Colon (tissue), 2 donors: ENCODE data around the gene LMOD2.
A peak's percentile ranks its signal among the peaks of the same experiment; 100 is the strongest.

Experiments used
- FAIRE-seq: peaks from 2 replicates; lab custom pipeline; 2012; peaks lifted over from hg19 to GRCh38; lab: Jason Lieb, UNC
- donor health status: control.
- donor health status: control.

LMOD2 gene

DNA sequence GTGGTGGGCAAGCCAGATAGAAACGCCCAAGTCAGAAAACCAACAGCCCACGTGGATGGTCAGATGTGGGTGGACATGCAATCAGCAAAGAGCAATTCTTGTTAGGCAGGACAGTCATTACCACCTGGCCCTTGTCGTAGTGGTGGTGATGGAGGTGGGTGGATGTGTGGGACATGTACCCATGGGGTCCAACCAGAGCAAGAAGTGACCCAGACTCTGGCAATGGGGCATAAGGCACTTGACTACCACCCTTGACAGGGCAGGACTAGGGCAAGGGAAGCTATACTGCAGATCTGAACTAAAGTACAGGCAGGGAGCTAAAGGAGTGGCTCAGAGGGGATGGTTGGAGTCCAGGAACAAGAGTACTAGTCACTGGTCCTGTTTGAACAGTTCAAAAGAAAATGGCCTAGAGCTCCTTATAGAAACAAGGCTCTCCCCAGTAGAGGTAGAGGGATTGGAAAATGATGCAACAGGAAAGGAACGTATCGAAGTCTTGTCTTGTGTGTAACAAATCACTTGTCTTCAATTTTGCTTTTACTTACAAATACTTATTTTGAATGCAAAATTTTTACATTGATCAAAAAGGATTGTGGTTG lies 17.6 kb downstream of the LMOD2 start:
- FAIRE-seq, result no peak

DNA sequence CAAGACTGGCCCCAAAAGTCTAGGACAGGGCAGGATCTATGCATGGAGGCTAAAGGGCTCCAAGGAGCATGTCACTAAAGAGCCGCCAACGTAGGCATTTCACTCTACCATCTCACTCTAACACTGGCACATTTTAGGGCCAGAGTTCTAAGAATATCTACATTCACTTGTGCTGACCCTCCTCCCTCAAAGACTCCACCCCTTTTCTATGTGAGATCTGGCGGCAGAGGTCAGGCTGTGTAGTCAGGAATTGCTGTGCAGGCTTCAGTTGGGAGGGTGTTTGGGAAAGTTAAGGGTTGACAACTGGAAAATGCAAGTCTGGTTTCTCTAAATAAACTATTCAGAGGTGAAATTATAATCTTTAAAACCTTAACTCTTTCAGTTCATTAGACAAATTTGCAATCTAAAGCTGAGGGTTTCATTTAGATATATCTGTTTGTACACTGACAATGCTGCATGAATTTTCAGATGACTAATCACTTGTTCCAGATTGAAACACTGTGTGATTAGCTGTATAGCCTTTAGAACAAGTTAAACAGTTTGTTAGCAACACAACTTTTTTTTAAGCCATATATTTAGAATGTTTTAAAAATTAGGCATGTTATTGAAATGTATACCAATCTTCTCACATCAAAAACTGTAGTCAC lies 18.2 kb downstream of the LMOD2 start:
- FAIRE-seq, result no peak

DNA sequence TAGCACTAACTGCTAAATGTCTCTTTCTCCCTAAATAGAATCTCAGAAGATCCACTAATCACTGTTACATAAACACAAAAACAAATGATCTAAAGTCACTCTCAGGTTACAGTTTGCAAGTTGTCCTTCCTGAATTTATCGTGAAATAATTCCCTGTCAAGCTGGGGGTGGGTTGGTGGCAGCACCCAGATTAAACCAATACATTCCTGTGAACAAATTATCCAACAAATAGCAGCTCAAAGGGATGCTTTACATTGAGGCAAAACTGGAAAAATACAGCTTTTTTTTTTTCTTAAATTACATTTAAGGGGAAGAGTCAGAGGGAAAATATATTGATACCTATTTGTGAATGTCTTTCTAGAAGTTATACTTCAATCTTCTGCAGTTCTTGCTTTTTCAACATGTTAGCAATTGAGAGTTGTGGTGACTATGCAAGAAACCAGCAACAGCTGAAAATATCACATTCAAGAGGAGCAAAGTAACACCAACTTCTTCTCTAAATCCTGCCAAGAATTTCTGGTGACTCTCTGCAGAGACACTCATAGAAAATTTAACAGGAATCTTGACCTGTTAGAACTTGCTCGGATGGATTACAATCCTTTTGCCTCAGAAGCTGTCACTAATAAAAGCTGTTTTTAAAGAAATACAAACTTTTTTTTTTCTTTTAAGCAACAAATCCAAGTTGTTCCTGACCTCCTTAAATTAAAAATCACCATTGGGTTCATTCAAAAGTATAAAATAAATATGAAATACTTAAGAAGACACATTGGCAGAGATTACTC lies 18.9 kb downstream of the LMOD2 start:
- FAIRE-seq, result no peak

DNA sequence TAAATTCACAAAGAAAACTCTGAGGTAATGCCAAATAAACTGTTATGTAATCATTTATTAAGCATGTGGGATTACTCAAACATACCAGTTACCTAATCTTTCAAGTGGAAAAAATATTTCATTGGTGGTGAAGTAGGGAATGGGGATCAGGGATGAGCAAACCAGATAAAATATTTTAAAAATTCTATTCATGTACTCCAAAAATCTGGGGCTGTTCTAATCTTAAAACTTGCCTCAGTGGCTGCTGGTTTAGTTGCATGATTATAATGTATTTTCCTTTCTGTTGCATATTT lies 19.5 kb downstream of the LMOD2 start:
- no peak for FAIRE-seq

DNA sequence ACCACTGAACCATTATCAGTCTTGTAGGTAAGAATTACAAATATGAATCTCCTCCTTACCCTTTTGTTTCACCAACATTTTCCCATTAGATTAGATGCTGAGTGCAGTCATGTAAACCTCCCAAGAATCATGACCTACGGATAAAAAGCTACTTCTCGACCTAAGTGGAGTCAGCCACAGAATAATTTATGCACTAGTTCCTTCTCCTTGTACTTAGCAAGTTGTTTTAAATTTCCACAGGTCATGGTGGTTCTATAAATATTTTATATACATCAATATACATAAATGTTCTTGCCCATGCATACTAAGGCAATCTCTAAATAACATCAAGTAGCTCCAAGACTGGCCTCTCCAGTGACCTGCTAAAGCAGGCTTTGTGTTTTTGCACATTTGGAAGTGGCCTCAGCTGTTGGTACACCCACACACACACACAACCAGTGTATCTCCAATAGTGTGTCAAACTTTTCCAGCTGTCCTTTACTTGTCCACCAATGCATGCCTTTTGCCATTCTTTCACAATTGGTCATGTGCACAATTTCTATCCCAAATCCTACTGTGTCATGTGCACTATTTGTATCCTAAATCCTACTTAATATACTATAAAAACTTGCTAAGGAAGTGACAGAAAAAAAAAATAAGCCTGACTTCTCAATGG lies 21.5 kb downstream of the LMOD2 start:
- no peak for FAIRE-seq

DNA sequence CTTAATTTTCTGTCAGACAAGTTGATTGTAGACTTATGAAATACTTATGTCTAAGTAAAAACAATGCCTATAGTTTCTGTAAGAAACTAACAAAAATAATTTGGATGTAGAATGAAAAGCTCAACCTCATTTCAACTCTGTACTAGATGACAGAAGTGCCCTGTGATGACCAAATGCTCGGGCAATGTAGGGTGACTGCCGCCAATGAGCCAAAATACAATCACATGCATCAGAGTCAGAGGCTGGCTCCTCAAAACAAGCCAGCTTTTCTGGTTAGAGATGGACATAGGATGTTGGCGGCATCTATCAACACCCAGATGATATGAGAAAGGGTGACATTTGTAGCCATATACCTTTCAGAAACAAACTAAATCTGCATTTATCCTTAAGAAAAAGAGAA lies 23.9 kb downstream of the LMOD2 start:
- FAIRE-seq, result no peak

DNA sequence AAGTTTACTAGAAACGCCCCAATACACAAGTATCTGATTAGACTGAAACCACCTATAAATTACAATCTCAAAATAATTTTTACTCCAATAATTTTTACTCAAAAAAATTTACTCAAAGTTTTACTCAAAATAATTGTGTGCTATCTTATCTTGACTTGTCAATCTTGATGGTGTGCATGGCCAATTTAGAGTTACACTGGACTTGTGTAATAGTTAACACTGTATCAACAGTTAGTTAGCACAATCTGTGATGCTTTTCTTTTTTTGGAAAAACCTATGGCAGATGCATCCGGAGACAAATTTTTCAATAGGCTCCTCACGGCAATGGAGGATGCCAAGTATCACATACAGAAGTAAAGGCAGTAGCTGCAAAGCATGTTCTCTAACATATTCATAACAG lies 24.9 kb downstream of the LMOD2 start:
- FAIRE-seq, result no peak

DNA sequence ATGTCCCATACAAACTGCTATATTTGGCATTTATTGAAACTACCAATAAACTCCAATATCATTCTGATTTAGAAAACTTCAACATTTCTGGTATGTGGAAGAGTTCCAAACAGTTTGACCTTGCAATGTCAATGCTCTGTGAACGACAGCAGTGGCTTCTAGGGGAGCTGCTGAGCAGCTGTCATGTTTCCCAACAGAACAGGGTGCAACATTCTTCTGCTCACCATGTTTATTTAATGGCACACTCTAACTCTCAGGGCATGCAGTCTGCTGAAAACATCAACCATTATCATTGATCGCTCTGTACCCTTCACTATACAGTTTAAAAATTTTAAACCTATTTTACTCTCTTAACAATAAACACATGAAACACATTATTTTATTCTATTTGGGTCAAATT lies 25.9 kb downstream of the LMOD2 start:
- FAIRE-seq, result no peak

DNA sequence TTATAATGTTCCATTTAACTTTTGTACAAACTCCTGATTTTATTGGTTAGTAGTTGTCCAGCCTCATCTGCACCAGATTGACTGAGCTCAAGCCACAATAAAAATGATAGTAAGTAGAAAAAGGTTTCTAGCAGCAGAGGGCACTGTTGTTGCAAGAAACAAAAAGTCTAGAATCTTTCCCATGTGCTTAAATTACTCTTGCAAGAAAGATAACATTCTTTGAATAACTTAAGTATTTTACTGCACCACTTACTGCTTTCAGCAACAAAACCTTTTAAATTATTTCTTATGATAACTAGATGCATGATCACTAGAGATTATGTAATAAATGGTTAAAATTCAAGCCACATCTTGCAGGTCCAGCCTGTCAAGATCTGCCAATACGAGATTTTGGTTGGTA lies 27.0 kb downstream of the LMOD2 start:
- peak; percentile 92 for FAIRE-seq

DNA sequence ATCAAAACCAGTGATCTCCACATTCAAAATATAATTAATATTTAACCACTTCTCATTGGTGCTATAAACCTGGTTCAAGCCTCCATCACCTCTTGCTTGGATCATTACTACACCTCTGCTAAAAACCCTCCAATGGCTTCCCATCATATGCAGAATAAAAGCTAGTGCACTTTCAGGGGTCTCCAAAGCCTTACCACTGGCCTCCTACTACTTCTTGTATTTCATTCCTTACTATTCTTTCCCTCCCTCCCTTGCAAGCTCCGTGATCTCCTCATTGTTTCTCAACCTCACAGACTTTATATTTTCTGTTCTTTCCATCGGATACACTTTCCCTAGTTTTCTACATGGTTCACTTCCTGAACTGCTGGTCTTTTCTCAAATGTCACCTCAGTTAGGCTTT lies 31.5 kb downstream of the LMOD2 start:
- no peak for FAIRE-seq

DNA sequence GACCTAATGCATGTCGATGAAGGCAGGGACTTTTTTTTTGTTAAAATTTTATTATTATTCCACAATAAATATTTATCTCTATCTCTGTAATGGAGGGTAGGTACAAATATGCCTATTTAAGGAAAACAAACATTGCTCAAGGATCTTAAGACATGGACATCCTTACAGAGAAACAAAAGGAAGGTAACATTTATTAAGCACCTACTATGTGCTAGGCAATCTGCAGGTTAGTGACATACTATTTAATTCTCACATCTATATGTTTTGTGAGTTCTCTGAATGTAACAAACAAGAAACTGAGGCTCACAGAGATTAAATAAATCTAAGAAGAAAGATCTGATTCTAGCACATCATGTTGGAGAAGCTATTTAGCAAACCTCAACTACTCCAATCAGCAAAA lies 32.1 kb downstream of the LMOD2 start:
- FAIRE-seq, result no peak

DNA sequence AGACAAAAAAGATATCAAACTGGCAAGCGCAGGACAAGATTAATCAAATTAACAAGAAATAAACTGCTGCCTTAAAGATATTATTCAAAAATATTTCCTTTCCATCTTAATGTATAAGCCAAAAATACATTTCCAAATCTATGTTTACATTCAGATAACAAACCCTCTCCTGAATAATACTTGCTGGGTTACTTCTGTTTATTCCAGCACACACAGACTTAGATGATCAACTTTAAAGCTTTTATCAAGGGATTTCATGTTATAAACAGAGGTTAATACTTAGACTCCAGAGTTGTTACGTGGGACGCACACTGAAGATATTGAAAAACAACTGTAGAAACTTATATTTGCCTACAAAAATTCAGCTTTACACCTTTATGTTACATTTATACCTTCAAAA lies 33.6 kb downstream of the LMOD2 start:
- no peak for FAIRE-seq

DNA sequence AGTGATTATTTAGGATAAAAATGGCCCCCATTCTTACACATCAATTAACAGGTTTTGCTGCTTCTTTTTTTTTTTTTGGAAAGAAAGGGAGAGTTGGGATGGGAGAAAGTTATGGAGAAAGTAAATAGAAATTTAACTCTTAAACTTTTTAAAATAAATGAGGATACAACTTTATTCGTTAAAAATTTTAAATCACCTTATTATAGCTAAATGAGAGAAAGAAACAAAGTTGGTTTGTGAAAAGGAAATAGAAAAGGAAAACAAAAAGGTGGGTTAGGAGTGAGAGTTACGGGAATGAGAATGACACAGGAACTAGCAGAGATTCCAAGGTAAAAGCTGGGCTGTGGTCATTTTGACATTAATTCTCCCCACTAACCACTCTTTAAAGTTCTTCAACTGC lies 34.9 kb downstream of the LMOD2 start:
- no peak for FAIRE-seq

DNA sequence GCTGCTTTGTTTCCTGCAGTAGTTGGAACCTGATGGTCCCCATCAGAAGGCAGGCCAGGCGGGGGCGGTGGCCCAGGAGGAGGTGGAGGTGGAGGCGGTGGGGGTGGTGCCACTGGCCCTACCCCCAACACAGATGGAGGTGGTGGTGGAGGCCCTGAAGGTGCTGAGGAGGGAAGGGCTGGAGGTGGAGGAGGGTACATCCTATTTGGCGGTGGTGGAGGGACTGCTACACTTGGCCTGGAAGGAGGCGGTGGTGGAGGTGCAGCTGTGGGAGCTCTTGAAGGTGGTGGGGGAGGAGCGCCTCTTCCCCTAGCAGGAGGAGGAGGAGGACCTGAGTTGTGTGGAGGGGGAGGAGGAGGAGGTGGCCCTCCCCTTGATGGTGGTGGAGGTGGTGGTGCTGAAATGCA lies 36.8 kb downstream of the LMOD2 start:
- no peak for FAIRE-seq

DNA sequence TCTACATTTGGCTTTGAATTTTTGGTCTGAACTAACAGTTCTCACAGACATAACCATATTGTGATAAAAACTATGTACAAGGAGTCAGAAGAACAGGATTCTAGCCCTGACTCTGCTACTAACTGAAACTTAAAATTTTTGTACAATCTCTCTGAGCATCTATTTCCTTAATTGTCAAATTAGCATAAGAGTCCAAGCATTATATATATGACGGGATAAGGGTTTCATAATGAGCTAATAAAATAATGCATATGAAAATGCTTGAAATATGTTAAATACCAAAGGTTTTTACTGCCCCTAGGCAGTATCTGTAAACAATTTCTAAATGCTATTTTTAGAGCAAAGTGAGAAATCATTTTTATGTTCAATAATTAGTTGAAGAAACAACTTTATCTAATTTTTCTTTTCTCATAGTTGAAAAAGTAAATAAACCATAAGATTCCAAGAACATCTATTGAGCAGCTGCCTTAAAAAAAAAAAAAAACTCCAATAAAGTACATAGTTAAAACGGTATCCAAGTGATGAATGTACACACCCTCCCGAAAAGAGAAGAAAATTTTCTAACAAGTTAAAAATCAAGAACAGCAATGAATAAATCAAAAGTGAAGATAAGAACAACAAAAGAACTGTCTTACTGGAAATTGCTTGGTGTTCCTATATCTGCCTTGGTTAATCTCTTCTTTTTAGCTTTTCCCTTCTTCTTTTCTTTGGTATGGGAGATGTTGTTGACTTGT lies 40.4 kb downstream of the LMOD2 start:
- FAIRE-seq, result no peak

DNA sequence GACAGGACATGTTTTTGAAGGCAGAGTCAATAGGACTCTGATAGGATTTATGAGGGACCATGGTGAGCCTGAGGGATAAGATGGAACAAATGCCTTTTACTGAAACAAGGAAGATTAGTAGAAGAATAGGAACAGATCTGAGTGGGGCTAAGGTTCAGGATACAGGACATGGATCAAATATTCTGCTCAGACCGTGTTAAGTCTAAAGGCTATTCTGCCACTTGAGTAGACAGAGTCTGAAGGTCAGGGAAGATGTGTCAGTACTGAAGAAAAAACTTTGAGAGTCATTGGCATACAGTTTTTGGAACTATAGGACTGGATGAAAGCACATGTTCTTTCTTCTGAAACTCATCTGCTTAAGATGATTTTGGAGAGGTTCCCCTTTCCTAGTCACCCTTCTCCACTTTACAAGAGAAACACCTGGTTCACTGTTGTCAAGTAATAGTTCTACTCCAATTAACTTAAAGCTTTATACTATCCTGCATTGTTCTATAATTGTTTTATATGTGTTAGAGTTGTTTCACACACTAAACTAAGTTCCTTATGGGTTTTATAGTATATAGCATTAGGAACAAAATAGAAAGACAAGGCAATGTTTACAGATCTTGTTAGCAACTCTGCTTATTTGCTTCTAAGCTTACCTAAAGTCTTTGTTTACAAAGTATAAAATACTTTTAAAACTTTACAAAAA lies 49.7 kb downstream of the LMOD2 start:
- FAIRE-seq, result peak; percentile 83

DNA sequence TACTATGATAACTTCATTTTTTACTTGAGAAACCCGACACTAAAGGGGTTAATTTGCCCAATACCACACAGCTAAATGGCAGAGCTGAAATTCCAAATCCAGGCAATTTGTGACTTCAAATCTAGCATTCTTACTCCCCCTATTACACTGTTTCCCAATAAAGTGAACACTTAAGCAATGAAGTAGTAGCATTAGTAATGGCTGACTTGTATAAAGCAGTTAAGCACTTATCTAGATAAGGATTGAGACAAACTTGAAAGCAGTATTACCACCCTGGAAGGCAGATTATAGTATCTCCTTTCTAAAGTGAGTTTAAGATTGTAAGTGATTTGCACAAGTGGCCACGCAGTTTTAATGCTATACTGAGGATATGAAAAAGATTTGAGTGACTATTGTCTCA lies 53.9 kb downstream of the LMOD2 start:
- FAIRE-seq, result no peak

DNA sequence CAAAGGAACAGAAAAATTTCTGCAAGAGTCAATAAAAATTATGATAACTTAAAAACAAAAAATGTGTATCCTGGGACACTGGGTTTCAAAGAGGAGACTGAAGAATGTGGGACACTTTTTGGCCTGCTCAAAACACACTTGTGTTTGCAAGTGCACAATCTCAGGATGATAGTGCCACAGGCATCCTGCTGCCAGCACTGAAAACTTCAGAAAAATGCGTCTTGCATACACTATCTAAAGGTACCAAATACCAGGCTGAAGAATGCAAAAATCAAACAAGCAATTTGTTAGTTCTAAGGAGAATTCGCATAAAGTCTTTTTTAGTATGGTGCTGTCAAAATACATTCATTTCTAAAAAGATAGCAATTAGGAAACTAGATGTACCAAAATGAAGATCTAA lies 55.0 kb downstream of the LMOD2 start:
- FAIRE-seq, result no peak

DNA sequence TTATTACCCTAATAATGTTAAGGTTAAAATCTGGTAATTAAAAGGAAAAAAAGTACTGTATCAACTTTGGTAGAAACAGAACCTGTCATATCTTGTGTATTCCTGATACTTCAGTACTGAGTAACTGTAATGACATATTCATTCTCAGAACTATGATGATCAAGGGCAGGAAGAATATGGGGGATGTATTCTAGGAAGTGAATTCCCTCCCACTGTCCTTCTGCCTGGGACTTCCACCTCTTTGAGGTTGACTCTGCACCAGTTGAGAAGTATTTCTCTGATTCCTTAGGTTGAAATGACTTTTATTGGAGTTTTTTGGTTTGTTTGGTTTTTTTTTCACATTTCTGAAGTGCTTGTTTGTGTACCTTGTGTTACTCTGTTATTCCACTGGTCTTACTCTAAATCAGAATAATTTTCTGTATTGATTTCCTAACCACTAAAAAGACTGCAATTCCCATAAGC lies 56.2 kb downstream of the LMOD2 start:
- FAIRE-seq, result no peak

DNA sequence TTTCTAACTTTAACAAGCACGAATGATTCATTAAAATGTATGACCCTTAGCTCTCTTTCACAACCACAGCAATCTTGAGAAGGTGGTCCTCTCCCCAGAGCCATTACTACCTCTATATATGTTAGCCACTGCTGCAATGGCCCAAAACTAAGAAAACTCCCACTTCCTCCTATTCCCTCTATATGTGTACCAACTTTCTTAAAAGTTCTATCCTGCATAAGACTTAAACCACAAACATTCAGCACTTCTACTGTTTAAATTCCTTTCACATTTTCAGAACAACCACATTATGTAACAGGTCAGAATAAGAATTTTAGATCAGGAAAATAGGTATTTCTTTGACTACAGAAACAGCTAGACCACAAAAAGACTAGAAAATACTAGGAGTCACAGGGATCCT lies 57.0 kb downstream of the LMOD2 start:
- no peak for FAIRE-seq
